GM21737 (cell line): ENCODE data around the gene AWAT1.
"Not testable (repeated sequence)": the region's sequence is repeated elsewhere in the genome, so short reads cannot be mapped to it uniquely, and the experiment has no call there.

Experiments
- ATAC-seq: cut with Tn5 transposase; IDR thresholded peaks from one replicate; pipeline ENCODE4 v1.9.1; 2021; ENCODE audit warnings: mild to moderate bottlenecking, moderate library complexity; ENCODE audit not compliant: unreplicated experiment

Gene AWAT1

GRCh38 chrX:70234355-70234754, at the start of gene AWAT1:
TSS of gene AWAT1 (plus strand) at chrX:70234655. CDS start at chrX:70234696, 41 bp downstream.
- no peak for ATAC-seq

GRCh38 chrX:70190225-70190624, 44.2 kb upstream of the AWAT1 start:
- ATAC-seq, result no peak

- peak; percentile 62 for ATAC-seq
Observed at GRCh38 chrX:70196961-70197720, 37.3 kb upstream of the AWAT1 start.

GRCh38 chrX:70201732-70202131, 32.7 kb upstream of the AWAT1 start:
- ATAC-seq, result no peak

GRCh38 chrX:70208479-70208878, 26.0 kb upstream of the AWAT1 start:
- no peak for ATAC-seq

- ATAC-seq, result not testable (repeated sequence)
Observed at GRCh38 chrX:70209570-70209969, 24.9 kb upstream of the AWAT1 start.

- no peak for ATAC-seq
Observed at GRCh38 chrX:70219938-70220764, 14.3 kb upstream of the AWAT1 start.

GRCh38 chrX:70226048-70226447, 8.4 kb upstream of the AWAT1 start:
- no peak for ATAC-seq

- ATAC-seq, result no peak
Observed at GRCh38 chrX:70226687-70227086, 7.8 kb upstream of the AWAT1 start.

- ATAC-seq, result no peak
Observed at GRCh38 chrX:70231666-70232065, 2.8 kb upstream of the AWAT1 start.

GRCh38 chrX:70240751-70241150, 6.3 kb downstream of the AWAT1 start:
- no peak for ATAC-seq

- no peak for ATAC-seq
Observed at GRCh38 chrX:70241501-70241900, 7.0 kb downstream of the AWAT1 start.

- ATAC-seq, result not testable (repeated sequence)
Observed at GRCh38 chrX:70243601-70244000, 9.1 kb downstream of the AWAT1 start.

GRCh38 chrX:70244881-70245280, 10.4 kb downstream of the AWAT1 start:
- no peak for ATAC-seq

- no peak for ATAC-seq
Observed at GRCh38 chrX:70247252-70247651, 12.8 kb downstream of the AWAT1 start.

GRCh38 chrX:70252491-70252890, 18.0 kb downstream of the AWAT1 start:
- ATAC-seq, result no peak

GRCh38 chrX:70253377-70254062, 19.1 kb downstream of the AWAT1 start:
- no peak for ATAC-seq

GRCh38 chrX:70254063-70254400, 19.6 kb downstream of the AWAT1 start:
- ATAC-seq, result no peak

- no peak for ATAC-seq
Observed at GRCh38 chrX:70254909-70255308, 20.5 kb downstream of the AWAT1 start.

GRCh38 chrX:70255452-70255851, 21.0 kb downstream of the AWAT1 start:
- no peak for ATAC-seq

GRCh38 chrX:70257423-70258288, 23.2 kb downstream of the AWAT1 start:
- no peak for ATAC-seq
